NCI-H2081 (cell line): ENCODE measurements around the gene RBBP7.

Source experiments
- DNase-seq, 2 experiments: peaks; one replicate each; lab custom pipeline; 2025; lab: John Stamatoyannopoulos, UW

The RBBP7 gene

DNA sequence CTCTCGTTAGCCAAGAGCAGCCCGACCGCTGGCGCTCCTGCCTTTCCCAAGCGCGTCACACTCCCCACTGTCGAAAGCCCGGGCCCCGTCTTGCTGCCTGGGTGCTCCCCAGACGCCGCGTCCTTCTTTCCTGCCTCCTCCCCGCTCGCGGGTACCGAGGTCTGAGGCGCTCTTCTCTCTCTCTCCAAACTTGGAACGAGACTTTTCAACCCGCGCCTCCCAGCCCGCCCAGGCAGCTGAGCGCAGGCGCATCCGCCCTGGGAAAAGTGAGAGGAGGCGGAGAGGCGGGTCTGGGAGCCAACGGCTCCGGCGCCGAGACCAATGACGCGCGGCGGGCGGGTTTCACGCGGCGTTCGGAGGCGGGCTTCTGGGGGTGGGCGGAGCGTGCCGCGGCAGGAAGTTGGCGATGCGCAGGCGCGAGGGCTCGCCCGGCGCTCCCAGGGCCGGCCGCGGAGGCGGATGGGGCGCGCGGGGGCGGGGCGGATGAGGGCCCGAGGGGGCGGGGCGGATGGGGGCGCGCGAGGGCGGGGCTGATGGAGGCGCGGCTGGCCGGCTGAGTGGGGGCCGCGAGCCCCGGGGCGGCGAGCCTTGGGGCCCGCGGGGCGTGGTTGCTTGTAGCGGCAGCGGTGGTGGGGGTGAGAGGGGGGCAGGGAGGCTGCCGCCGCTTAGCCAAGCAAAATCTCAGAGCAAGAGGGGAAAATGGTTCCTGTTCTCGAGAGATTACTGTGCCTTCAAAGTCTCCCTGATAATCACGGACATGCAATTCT, at the start of gene RBBP7:
Gene RBBP7, minus strand, starts transcription at position 268 of the 767 bp plus-strand sequence. CDS start 309 bp downstream, outside the sequence.
- DNase-seq, result peak; percentile 89 to 92

DNA sequence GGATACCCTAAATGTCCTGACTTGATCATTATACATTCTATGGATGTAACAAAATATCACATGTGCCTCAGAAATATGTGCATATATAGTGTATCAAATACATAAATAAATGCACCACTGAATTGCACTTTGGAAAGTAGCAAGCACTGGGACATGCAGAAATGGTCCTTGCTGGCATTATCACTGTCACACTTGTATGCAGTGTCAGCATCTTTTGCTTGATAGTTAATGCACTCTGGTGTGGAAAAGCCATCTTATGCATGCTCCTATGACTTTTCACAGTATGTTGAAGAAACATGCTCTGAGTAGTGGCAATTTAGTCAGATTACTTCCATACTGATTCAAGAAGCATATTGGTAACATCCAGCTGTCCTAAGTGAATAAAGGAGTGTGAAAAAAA, 48.8 kb upstream of the RBBP7 start:
- no peak for DNase-seq

DNA sequence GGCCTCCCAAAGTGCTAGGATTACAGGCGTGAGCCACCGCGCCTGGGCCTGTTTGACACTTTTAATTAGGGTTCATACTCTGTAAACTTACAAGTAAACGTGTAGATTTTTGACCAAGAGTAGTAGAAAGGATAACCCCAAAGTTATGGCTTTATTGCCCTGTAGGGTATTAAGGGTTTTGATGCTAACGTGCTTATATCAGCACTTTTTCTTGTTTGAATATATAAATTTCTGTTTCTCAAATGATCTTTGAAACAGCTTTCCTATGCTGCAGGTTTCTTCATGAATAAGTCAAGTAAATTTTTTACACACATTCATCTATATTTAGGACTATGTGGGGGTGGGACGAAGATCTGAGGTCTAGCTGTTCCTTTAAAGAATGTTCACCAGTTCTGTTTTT, 47.0 kb upstream of the RBBP7 start:
- no peak for DNase-seq

DNA sequence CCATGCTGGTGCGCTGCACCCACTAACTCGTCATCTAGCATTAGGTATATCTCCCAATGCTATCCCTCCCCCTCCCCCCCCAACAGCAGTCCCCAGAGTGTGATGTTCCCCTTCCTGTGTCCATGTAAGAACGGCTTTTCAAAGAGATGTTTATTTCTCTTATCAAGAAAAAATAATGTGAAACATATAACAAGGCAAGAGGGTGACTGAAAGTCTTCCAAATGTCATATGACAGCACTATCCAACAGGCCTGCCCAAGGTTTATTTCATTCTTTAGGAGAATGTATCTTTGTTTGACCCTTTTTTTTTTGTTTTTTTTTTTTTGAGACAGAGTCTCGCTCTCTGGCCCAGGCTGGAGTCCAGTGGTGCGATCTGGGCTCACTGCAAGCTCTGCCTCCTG, 46.4 kb upstream of the RBBP7 start:
- no peak for DNase-seq

DNA sequence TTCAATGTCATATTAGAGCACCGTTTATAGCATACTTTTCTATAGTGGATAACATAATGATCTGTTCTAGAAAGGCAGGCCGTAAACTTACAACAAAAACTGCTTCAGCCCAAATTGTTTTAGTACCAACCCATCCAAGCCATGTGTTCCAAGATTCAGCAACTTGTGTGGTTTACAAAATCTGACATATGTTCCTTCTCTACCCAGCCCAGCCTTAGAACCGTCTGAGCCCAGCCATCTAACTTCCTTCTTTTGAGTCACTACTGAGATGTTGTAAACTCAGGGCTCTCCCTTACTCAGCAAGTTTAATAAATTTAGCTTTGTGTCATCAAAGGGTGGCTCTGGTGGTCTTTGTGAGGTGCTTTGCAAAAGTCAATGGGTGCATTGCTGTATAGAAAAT, 43.9 kb upstream of the RBBP7 start:
- no peak for DNase-seq

DNA sequence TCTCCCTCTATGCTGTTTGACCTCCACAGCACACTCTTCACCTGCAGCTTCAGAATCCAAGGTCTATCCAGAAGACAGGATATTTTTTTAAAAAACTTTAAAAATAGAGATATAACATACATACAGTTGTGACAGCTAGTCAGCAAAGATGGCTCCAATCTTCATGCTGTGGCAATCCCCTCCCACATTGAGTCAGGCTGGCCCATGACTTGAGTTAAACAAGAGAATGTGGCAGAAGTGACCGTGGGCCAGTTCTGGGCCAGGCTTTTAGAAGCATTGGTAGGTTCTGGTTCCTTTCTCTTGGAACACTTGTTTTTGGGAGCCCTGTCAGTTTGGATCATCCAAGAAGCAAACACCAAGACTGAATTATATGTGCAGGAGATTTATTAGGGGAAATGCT, 40.2 kb upstream of the RBBP7 start:
- no peak for DNase-seq

DNA sequence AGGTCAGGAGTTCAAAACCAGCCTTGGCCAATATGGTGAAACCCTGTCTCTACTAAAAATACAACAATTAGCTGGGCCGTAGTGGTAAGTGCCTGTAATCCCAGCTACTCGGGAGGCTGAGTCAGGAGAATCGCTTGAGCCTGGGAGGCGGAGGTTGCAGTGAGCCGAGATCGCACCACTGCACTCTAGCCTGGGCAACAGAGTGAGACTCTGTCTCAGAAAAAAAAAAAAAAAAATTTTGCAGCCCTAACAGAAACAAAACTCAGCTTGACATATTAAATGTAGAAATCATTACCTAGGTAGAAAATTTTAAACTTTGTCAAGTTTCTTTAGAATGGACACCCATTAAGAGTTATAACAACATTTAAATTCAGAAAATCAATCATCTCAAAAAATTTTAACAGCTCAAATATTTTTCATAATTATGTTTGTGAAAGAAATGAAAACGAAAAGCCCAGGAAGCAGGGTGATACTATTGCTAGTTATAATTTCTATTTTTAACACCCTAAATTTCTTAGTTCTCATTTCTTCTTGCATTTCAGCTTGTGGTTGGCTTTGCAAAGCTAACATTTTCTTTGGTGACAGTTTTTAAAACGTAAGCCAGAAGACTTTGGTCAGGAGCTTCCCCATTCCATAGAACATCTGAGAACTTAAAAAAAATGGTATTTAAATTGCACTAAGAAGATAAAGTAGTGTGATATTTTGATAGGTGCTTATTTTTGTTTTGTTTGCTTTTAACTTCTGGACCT, 33.3 kb upstream of the RBBP7 start:
- no peak for DNase-seq

DNA sequence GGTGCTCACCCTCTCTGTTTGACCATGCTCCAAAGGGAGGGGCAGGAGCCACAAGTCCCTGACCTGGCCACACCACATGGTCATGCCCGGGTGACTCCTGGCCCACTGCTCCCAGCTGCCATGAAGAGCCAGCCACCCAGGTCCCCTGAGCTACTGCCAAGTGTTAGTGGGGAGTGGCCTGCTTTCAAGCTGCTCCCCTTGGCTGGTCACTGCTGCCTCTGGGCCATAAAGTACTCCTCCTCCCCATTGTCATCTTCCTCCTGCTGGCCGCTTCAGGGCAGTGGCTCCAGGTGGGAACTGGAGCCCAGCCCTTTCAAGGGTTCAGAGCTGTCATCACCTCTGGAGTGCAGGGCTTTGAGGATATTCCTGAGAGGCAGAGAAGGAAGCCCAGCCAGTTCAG, 27.3 kb upstream of the RBBP7 start:
- no peak for DNase-seq

DNA sequence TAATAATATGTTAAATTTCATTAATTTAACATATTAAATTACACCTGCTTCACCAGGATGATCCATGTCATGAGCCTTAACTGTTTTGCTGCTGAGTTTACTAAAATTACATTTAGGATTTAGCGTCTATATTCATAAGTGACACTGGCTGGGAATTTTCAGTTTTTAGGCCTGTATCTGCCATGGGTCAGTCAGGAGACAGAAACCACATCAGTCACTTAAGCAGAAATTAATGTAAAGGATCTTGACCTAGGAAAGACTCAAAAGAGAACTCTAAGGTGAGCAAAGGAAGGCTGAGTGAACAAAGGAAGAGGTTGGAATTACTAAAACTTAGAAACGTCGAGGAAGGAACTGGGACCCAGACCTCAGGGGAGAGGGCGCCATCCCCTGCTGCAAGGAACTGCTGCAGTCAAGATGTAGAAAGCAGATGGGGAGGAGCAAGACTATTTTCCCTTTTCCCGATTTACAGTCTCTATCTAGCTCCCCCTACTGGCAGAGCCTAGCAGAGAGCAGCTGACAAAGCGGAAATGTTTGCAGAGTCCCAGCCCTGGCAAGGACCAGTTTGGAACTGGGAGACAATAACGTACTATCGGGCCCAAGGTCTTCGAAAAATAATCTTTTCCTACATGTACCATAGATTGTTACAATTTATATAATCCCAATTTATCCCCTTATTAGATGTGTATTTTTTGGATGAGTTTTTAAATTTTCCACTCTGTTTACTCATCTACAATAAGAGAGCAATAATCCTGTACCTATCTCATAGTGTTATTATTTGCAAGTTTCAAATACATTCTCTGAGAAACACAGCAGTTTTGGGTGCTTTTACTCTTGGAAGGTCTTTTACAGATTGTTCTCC, 22.6 kb upstream of the RBBP7 start:
- peak; percentile 57 to 77 for DNase-seq

DNA sequence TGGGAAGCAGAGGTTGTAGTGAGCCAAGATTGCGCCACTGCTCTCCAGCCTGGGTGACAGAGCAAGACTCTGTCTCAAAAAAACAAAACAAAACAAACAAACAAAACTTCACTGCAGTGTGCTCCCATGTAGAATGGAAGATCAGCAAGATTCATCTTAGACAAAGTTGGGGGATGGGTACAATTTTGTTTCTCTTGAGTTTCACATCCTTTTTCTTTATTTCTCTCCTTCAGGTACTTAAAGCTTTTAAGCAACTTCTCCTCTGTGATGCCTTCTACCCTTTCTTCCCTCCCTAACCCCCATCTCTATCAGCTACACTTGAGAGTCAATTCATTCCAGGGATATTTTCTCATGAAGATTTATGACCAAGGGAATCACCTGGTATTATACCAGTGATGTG, 15.5 kb upstream of the RBBP7 start:
- DNase-seq, result no peak

DNA sequence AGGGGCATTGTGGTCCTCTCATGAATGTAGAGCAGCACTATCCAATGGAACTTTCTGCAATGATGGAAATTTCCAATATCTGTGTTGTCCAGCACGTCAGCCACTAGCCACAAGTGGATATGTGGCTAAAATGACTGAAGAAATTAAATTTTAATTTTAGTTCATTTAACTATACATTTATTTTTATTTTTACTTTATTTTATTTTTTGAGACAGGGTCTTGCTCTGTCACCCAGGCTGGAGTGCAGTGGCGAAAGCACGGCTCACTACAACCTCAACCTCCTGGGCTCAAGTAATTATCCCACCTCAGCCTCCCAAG, 13.3 kb upstream of the RBBP7 start:
- DNase-seq, result no peak

DNA sequence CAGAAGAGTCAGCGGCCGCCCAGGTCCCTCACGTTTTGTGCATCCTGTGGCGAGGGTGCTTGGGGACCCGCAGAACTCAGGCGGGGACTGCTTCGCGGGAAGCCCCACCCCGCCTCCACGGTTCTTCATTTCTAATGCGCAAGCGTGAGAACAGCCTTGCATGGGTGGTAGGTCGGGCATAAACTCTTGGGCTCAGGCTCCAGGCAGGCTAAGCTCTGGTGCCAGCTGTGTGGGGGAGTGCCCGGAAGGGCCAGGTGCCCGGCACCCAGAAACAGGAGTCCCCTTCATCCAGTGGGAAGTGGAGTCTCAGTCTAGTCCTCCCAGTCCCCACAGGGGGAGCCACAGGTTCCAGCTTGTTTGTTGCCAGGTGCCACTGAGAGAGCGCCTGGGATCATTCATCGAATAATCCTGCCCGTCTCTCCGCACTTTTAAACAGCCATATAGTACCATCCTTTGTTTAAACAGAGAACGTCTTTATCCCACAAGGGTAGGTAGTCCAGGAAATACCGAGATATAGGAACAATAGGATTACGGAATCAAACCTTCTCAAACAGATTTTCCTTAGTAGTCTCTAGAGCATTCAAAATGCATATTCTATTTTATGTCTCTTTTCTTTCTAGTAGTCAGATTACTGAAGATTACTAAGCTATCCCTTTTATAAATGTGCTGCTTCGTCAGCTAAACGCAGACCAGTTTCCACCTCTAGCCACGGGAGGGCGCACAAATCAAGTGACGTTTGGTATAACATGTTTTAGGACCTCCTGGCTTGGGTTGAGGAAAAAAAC, 12.7 kb upstream of the RBBP7 start:
- peak; percentile 81 to 88 for DNase-seq

DNA sequence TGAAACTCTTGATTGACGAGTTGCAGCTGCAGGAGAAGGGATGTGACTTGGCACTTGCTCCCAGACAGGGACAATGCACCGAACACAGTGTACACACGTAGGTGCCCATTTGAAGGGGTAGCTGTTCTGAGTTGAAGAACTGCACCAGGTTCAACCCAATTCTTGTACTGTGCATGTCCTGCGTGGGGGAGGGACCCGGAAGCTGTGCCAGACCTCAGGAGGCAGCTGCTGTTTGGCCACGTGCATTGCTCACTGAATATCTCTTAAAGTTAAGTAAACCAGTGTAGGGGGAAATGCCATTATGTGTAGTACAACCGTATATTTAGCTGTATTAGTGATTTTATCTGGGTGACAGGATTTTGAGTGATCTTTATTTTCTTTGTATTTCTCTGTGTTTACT, 12.0 kb upstream of the RBBP7 start:
- peak; percentile 58 to 69 for DNase-seq

DNA sequence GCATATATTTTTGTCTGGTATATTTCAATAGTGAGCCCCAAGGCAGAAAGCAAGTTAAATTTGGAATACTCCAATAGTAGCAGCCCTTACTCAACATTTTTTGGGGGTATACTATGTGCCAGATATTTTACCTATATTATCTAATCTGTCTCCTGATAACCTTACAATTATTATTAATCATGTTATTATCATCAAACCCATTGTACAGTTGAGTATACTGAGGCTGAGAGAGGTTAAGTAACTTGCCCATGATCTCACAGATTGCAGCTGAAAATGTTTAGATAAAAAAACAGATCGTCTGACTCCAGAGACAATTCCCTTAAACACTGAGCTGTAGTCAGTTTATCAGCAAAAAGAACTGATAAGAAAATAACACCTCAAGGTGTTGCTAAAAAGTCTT, 6.5 kb upstream of the RBBP7 start:
- DNase-seq, result no peak

DNA sequence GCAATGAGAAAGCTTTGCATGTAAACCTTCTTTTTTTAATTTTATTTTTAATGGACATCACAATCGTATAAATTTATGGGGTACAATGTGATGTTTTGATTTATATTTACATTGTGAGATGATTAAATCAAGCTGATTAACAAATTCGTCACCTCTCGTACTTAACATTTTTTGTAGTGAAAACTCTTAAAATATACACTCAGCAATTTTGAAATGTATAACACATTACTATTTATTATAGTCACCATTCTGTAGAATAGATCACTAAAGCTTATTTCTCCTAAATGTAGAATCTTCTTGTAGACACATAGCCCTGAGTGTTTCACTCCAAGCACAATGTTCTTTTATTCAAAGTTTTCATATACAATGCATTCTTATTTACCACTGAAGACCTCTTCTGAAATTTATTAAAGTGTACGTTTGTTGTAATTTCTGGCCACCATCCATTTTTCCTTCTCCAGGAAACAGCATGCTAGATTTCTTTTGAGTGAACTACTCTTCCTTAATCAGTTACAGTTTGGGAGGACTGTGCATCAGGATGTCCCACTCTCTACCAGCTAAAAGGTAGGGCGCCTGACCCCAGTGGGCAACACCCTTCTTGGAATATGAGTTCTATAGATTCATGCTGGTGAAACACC, 4.4 kb upstream of the RBBP7 start:
- no peak for DNase-seq

DNA sequence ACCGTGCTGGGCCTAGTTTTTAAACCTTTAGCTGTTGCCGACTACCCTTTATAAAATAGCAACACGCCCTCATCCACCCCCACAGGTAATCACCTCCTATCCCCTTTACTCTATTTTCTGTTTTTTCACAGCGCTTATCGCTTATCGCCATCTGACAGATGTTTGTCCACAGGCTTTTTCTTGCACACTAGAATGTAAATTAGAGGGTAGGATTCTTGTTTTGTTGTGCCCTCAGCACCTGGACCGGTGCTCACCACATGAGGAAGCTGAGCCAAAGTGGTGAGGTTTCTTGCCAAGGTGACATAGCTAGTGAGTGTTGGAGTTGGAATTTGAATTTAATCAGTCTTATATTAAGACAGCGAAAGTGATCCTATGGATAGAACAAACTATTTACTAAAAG, 2.9 kb upstream of the RBBP7 start:
- peak in 1 of 2 experiments; percentile 50 for DNase-seq

DNA sequence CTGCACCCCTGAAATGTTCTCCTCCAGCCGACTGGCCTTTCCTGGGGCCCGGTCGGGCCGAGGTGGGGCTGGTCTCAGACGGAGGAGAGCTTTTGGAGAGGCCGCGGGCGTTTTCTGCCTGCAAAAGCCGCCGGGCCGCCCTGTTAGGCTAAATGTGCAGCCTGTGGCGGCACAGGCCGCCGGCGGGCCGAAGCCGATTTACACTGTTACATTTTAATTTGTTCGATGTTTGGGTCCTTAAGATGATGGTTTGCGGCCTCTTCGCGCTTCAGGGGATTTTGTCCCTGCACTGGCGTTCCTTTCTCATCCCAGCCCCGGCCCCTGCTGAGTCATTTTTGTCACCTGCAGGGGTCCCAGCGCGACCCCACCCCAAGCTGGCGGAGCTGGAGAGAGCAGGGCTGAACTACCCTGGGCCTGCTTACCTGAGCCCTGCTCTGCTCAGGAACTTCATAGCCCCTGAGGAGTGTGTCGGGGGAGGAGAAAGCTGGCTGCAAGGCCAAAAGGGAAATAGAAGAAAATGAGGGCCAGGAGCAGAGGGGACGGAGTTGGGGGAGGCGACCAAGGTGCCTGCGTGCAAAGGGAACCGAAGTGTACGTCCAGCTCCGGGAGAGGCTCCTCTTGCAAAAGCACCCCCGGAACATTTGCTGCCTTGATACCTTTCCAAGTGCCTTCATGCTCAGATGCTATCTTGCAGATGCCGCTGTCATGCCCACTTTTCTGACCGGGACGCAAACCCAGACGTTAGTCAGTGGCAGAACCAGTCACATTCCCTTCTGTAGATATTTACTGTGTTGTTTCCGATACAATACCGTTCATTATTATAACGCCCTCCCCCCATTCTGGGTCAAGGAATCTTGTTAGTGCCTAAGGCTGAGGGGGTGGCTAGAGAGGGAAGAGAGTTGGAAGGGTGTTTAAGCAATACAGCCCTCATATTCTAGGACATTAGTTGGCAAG, 977 bp upstream of the RBBP7 start:
- no peak for DNase-seq

DNA sequence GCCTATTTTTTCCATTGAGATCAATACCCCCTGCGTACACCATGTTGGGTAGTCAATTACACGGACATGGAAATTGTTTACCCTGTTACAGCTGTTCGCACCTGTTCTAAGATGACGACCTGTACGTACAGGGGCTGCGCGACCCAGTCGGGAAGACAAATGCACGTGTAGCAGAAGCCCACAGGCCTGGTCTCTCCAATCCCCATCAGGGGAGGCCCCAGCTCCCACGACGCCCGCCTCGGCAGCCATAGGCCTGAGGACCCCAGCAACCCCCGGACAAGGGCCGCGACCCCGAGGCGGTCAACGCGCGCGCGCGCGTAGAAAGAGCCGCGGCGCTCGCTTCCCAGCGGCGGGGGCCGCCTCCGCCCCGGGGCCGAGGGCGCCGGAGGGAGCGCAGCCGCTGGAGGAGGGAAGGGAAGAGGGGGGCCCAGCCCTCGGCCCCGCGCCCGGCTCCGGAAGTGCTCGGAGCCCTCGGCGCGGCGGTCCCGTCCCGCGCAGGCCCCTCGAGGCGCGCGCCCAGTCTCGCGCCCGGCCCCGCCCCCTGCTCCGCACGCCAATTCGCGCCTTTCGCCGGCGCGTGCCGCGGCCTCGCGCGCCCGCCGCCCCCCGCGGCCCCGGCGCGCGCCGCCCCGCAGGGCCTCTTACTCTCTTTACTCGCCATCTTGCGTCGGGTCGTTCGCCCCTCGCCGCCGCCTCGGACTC, 618 bp downstream of the RBBP7 start:
- DNase-seq, result peak; percentile 60 to 72

DNA sequence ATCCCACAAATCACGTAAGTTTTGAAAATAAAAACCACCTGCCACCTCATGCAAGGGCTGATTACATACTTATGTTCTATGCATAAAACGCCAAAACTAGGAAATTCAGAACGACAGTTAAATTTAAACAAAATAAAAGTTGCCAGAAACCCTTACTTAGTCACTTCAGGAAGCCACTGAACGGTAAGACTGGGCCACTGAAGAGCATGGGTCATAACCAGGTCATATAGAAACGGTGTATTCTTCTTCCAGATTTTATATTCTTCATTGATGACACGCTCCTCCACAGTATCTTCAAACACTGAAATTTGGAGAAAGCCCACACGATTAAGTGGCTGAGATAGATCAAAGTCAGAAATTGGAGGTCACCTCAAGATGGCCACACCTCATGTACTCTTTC, 1.2 kb downstream of the RBBP7 start:
- DNase-seq, result no peak

DNA sequence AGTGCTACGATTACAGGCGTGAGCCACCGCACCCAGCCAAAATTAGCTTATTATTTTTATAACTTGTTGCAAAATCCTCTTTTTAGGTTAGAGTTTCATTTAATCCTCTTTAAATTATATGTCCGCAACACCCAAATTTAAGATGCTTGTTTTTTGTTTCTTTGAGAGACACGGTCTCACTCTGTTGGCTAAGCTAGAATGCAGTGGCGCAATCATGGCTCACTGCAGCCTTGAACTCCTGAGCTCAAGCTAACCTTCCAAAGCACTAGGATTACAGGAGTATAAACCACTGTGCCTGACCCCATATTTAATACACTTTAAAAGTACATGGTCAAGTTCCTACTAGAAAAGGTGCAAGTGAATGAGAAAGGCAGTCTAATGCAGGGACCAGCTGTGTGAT, 2.2 kb downstream of the RBBP7 start:
- no peak for DNase-seq
